DMS153 (cell line): ENCODE data around the gene NECAB3.

Experiments
- DNase-seq: peaks from one replicate; lab custom pipeline; 2025; lab: John Stamatoyannopoulos, UW

NECAB3 gene

GRCh38 chr20:33621717-33622400, 52.4 kb downstream of the NECAB3 start:
- DNase-seq, result no peak

GRCh38 chr20:33612001-33612400, 62.2 kb downstream of the NECAB3 start:
- no peak for DNase-seq

DNA sequence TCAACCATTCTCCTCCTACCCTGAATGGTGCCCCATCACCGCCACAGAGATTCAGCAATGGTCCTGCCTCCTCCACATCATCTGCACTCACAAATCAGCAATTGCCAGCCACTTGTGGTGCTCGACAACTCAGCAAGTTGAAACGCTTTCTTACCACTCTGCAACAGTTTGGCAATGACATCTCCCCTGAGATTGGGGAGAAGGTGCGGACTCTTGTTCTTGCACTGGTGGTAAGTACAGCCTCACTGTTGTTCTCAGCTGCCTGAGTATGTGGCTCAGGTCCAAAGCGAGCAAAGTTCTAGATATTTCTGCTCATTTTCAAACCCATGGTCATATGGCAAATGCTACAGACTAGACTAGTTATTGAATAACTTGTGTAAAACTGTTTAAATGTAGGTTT, 63.1 kb downstream of the NECAB3 start:
- DNase-seq, result no peak

- DNase-seq, result no peak
Measured at GRCh38 chr20:33609504-33609903, 64.7 kb downstream of the NECAB3 start.
